ENCODE measurements around the gene MAMDC2.

GRCh38 chr9:70106571-70106970, 62.9 kb downstream of the MAMDC2 start:
- TF ChIP-seq CTCF (IDR thresholded peaks at IDR 0.05; ENCODE audit: low read length) (no peak), EZH2 (optimal IDR thresholded peaks at IDR 0.05; ENCODE audit: low read depth, low read length) (no peak)
